GM04503 (cell line): ENCODE data around the gene SYNPO2.
"Not testable (repeated sequence)": the region's sequence is repeated elsewhere in the genome, so short reads cannot be mapped to it uniquely, and the experiment has no call there.

Source experiments
- DNase-seq: peaks from one replicate; pipeline ENCODE4 v3.0.0-alpha.2; 2012; ENCODE audit warnings: low read depth

Gene SYNPO2

GRCh38 chr4:119002476-119002875 lies 113.8 kb downstream of the SYNPO2 start:
- DNase-seq: no peak

GRCh38 chr4:119003001-119003400 lies 114.3 kb downstream of the SYNPO2 start:
- DNase-seq: not testable (repeated sequence)

DNA sequence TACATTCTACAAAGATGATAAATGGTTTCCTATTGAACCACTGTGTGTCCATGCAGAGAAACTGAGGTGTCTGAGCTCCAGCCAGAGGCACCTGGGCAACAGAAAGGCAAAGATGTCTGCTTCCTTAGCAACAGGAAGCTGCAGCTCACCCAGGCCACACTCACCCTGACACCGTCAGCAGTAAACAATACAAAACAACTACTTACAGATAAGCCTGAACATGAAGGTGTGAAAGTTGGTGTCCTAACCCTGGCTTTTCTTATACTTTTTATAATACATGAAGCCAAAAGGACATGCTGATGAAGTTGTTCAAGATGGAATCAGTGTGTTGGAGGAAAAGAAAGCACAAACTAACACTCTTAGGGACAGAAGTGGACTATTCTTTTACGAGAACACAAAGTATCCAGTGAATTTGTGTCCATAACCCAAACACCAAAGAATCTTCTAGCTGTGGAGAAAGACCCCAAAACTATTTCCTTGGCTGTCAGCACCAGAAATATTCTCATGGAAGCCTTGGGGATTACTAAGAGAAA lies 117.3 kb downstream of the SYNPO2 start:
- no peak for DNase-seq

- DNase-seq: no peak
These were observed 120.1 kb downstream of the SYNPO2 start for GRCh38 chr4:119008761-119009160.

- not testable (repeated sequence) for DNase-seq
These were observed 121.6 kb downstream of the SYNPO2 start for GRCh38 chr4:119010221-119010620.

DNA sequence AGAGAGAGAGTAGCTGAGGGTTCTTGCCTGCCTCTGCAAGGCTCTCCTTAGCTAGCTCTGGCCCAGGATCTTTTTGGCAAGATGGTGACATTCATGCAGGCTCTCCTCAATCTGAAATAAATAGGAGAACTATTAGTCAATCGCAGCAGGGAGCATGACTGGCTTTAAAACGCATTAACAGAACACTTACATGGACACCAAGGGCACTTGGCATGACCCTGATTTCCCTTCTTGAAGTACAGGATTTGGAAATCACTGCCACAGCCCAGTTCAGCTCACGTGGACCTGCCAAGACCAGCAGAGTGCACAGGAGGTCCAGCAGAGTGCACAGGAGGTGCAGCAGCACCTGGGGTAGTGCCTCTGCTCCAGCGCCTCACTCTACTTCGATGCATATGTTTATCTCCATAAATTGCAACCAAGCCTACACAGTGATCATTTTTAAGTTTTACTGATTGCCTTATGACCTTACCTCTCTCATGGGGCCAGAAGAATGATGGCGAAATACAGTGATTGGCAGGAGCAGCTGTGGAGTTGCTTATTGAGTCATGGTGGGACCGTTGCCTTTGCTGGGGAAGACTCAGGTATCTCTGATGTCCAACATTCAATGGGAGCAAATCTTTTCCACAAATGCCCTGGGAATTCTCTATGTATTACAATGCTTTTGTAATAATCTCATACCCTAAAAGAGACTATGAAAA lies 122.4 kb downstream of the SYNPO2 start:
- no peak for DNase-seq

DNA sequence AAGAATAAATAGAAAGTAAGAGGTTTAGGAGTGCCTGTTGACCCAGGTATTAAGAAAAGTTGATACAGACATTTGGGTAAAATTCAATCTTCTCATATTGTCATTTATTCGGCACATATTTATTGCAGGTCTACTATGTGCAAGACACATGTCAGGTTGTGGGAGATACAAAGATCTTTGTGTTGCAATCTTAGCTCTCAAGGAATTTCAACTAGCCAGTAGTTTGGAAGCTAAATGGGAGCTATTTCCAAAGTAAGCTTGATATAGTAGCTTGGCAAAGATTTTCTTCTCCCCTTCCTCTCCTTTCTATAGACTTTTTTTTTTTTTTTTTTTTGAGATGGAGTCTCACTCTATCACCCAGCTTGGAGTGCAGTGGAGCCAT lies 122.9 kb downstream of the SYNPO2 start:
- no peak for DNase-seq

GRCh38 chr4:119014658-119015057 lies 126.0 kb downstream of the SYNPO2 start:
- DNase-seq: no peak

- DNase-seq: peak; percentile 95
These were observed 128.0 kb downstream of the SYNPO2 start for GRCh38 chr4:119016636-119017035.

- no peak for DNase-seq
These were observed 129.0 kb downstream of the SYNPO2 start for GRCh38 chr4:119017636-119018035.

DNA sequence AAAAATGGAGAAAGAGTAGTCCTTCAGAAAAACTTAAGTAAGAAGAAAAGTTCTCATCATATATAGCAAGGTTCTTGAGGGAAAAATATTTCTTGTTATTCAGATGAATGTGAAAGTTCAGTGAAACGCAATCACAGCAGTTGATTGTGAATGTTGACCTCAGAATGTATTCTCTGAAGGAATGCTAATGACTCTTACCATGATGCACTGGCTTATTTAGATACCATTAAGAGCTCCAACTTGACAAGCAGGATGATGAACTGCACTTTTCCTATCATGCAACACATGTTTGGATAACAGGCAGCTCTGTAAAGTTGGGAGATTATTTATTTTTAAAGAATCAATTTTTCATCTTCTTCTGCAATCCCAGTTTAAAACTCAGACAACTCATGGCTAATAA lies 131.5 kb downstream of the SYNPO2 start:
- DNase-seq: peak; percentile 75

GRCh38 chr4:119022520-119022919 lies 133.9 kb downstream of the SYNPO2 start:
- DNase-seq: not testable (repeated sequence)

GRCh38 chr4:119024102-119024501 lies 135.4 kb downstream of the SYNPO2 start:
- DNase-seq: no peak

DNA sequence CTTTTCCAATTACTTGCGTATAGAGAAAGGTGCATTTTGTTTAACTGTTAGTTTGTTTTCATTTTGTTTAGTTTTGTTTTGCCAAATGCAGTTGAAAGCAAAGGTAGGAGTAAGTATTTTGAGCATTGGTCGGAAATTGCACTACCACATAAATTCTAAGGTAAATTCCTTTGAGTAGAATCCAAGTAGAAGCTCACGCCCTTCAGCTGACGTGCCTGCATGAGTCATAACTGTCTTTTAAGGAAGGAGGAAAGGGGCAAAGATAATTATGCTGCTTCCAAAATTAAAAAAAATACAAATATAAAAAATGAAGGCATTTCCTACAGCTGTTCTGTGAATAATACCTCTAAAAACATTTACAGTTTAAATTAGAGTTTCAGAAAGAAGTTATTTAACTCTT lies 136.8 kb downstream of the SYNPO2 start:
- DNase-seq: no peak

DNA sequence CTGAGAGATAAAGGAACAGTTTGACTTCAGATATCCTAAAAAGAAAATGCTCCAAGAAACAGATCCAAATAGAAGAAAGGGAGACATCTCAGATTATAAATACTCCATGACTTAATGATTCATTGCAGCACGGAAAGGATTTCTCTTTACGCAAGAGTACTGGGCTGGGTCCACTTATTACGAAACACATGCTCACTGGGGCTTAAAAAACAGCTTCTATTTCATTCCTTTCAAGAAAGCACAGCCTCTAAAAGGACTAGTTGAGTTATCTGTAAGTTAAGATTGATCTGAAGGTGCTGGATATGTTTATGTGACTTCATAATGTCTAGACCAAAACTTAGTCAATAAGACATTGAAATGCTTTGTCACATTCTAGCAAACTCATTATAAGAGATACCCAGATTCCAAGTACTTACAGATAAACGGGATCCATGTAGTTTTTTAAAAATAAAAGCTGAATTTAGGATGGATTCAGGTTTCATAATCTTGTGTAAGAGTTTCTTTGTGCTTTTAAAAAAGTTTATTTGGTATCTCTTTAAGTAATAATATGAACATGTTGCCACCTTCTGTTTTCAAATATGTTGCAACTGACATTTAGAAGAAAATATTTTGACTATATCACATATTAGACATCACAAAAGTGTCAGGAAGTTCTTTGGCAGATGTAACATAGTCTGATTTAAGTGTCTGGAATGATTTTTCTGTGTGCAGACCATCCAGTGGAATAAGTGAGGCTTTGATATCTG lies 137.4 kb downstream of the SYNPO2 start:
- peak; percentile 85 for DNase-seq

DNA sequence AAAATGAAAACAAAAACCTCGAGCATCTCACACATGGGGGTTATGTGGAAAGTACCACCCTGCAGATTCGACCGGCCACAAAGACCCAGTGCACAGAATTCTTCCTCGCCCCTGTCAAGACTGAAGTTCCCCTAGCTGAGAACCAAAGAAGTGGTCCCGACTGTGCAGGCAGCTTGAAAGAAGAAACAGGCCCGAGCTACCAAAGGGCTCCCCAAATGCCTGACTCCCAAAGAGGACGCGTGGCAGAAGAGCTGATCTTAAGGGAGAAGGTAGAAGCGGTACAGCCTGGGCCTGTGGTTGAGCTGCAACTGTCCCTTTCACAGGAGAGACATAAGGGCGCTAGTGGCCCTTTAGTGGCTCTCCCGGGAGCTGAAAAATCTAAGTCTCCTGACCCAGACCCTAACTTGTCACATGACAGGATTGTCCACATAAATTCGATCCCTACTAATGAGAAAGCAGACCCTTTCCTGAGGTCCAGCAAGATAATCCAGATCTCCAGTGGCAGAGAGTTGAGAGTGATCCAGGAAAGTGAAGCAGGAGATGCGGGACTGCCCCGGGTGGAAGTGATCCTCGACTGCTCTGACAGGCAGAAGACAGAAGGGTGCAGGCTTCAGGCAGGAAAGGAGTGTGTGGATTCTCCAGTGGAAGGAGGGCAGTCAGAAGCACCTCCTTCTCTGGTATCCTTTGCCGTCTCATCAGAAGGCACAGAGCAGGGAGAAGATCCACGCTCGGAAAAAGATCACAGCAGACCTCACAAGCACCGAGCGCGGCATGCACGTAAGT lies 138.2 kb downstream of the SYNPO2 start:
- DNase-seq: peak; percentile 57

DNA sequence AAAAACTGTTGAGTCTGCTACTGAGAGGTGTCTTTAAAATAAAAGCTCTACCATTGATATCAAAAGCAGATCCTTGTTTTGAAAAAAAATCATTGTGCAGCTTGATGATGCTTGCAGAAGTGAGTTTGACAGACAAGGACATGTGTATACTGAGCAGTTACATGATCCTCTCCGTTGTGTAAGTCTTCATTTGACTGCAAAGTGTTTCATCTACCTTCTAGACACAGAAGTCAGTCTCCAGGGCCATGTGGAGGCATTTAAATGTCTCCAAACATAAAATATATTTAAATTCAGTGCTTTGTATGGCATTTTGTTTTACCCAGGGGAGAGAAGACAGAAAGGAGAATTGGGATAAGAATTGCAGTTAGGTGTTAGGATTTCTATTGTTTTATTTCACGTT lies 139.2 kb downstream of the SYNPO2 start:
- DNase-seq: no peak

GRCh38 chr4:119028296-119028695 lies 139.6 kb downstream of the SYNPO2 start:
- no peak for DNase-seq

DNA sequence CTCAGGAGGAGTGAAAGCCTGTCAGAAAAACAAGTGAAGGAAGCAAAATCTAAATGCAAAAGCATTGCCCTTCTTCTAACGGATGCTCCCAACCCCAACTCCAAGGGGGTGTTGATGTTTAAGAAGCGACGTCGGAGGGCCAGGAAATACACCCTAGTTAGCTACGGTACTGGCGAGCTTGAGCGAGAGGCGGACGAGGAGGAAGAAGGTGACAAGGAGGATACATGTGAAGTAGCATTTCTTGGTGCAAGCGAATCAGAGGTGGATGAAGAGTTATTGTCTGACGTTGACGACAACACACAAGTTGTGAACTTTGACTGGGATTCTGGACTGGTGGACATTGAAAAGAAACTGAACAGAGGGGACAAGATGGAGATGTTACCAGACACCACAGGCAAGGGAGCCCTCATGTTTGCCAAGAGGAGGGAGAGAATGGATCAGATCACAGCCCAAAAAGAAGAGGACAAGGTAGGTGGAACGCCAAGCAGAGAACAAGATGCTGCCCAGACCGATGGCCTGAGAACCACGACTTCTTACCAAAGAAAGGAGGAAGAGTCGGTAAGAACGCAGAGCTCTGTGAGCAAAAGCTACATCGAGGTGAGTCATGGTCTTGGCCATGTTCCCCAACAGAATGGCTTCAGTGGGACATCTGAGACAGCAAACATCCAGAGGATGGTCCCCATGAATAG lies 141.3 kb downstream of the SYNPO2 start:
- DNase-seq: no peak

DNA sequence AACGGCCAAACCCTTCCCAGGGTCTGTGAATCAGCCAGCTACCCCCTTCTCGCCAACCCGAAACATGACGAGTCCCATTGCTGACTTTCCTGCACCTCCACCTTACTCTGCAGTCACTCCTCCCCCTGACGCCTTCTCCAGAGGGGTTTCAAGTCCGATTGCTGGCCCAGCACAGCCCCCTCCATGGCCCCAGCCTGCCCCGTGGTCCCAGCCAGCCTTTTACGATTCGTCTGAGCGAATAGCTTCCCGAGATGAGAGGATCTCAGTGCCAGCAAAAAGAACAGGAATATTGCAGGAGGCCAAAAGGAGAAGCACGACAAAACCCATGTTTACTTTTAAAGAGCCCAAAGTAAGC lies 141.9 kb downstream of the SYNPO2 start:
- no peak for DNase-seq

DNA sequence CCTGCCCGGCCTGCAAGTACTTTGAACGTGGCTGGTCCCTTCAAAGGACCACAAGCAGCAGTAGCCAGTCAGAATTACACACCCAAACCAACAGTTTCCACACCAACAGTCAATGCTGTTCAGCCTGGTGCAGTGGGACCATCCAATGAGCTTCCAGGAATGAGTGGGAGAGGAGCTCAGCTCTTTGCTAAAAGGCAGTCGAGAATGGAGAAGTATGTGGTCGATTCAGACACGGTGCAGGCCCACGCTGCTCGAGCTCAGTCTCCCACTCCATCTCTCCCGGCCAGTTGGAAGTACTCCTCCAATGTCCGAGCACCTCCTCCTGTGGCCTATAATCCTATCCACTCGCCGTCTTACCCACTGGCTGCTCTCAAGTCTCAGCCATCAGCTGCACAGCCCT lies 142.6 kb downstream of the SYNPO2 start:
- no peak for DNase-seq
